Measurements from ENCODE around the gene NEURL1.
"Not testable (repeated sequence)": the region's sequence is repeated elsewhere in the genome, so short reads cannot be mapped to it uniquely, and the experiment has no call there.

The NEURL1 gene

GRCh38 chr10:103500481-103500880, 7.0 kb downstream of the NEURL1 start:
- DNase-seq (ENCODE audit: insufficient read length, low spot score) = no peak
- FAIRE-seq = no peak
- no peak for TF ChIP-seq POLR2A (IDR thresholded peaks at IDR 0.05; ENCODE audit: low read depth, low read length)
- TF ChIP-seq TAF1 (IDR thresholded peaks at IDR 0.05; ENCODE audit: low read depth, low read length) = no peak
- TF ChIP-seq SPI1 (IDR thresholded peaks at IDR 0.05; ENCODE audit: low read depth, low read length) = no peak
- TF ChIP-seq POLR2AphosphoS5 (IDR thresholded peaks at IDR 0.05; ENCODE audit: low read depth, low read length) = no peak
- no peak for TF ChIP-seq POU2F2 (IDR thresholded peaks at IDR 0.05; ENCODE audit: low read depth, low read length)
- no peak for TF ChIP-seq PAX5 (IDR thresholded peaks at IDR 0.05; ENCODE audit: insufficient read depth, low read length, severe bottlenecking)

GRCh38 chr10:103501186-103501585, 7.7 kb downstream of the NEURL1 start:
- no peak for DNase-seq (ENCODE audit: insufficient read length, low spot score)
- peak; percentile 40 for FAIRE-seq
- TF ChIP-seq POU2F2 (IDR thresholded peaks at IDR 0.05; ENCODE audit: low read depth, low read length) (no peak), PAX5 (IDR thresholded peaks at IDR 0.05; ENCODE audit: insufficient read depth, low read length, severe bottlenecking) (no peak), SPI1 (IDR thresholded peaks at IDR 0.05; ENCODE audit: low read depth, low read length) (no peak), POLR2A (IDR thresholded peaks at IDR 0.05; ENCODE audit: low read depth, low read length) (no peak), TAF1 (IDR thresholded peaks at IDR 0.05; ENCODE audit: low read depth, low read length) (no peak), POLR2AphosphoS5 (IDR thresholded peaks at IDR 0.05; ENCODE audit: low read depth, low read length) (no peak)

GRCh38 chr10:103502849-103503660, 9.6 kb downstream of the NEURL1 start:
- no peak for TF ChIP-seq POLR2A (IDR thresholded peaks at IDR 0.05; ENCODE audit: low read depth, low read length)
- no peak for TF ChIP-seq PAX5 (IDR thresholded peaks at IDR 0.05; ENCODE audit: insufficient read depth, low read length, severe bottlenecking)
- no peak for TF ChIP-seq POLR2AphosphoS5 (IDR thresholded peaks at IDR 0.05; ENCODE audit: low read depth, low read length)
- no peak for TF ChIP-seq TAF1 (IDR thresholded peaks at IDR 0.05; ENCODE audit: low read depth, low read length)
- TF ChIP-seq POU2F2 (IDR thresholded peaks at IDR 0.05; ENCODE audit: low read depth, low read length) = no peak
- no peak for TF ChIP-seq SPI1 (IDR thresholded peaks at IDR 0.05; ENCODE audit: low read depth, low read length)
- FAIRE-seq (no peak), DNase-seq (ENCODE audit: insufficient read length, low spot score) (no peak)

- DNase-seq (ENCODE audit: insufficient read length, low spot score); FAIRE-seq: not testable (repeated sequence)
These were observed 10.3 kb downstream of the NEURL1 start for GRCh38 chr10:103503777-103504176.

GRCh38 chr10:103504181-103504783, 10.8 kb downstream of the NEURL1 start:
- no peak for TF ChIP-seq POU2F2 (IDR thresholded peaks at IDR 0.05; ENCODE audit: low read depth, low read length)
- no peak for TF ChIP-seq TAF1 (IDR thresholded peaks at IDR 0.05; ENCODE audit: low read depth, low read length)
- TF ChIP-seq POLR2A (IDR thresholded peaks at IDR 0.05; ENCODE audit: low read depth, low read length) = no peak
- no peak for TF ChIP-seq POLR2AphosphoS5 (IDR thresholded peaks at IDR 0.05; ENCODE audit: low read depth, low read length)
- FAIRE-seq = no peak
- DNase-seq (ENCODE audit: insufficient read length, low spot score) = no peak

- FAIRE-seq = no peak
These were observed 12.6 kb downstream of the NEURL1 start for GRCh38 chr10:103506061-103506460.

GRCh38 chr10:103507235-103508191, 14.0 kb downstream of the NEURL1 start:
- FAIRE-seq = no peak
- TF ChIP-seq POLR2A (IDR thresholded peaks at IDR 0.05; ENCODE audit: low read depth, low read length) (no peak), PAX5 (IDR thresholded peaks at IDR 0.05; ENCODE audit: insufficient read depth, low read length, severe bottlenecking) (no peak), TAF1 (IDR thresholded peaks at IDR 0.05; ENCODE audit: low read depth, low read length) (no peak), POU2F2 (IDR thresholded peaks at IDR 0.05; ENCODE audit: low read depth, low read length) (no peak), SPI1 (IDR thresholded peaks at IDR 0.05; ENCODE audit: low read depth, low read length) (no peak), POLR2AphosphoS5 (IDR thresholded peaks at IDR 0.05; ENCODE audit: low read depth, low read length) (no peak)
- no peak for DNase-seq (ENCODE audit: insufficient read length, low spot score)

More at GRCh38 chr10:103506061-103506460, 12.6 kb downstream of the NEURL1 start:
- DNase-seq (ENCODE audit: insufficient read length, low spot score) = no peak
- TF ChIP-seq TAF1 (IDR thresholded peaks at IDR 0.05; ENCODE audit: low read depth, low read length) = no peak

GRCh38 chr10:103510046-103510685, 16.7 kb downstream of the NEURL1 start:
- FAIRE-seq (no peak), DNase-seq (ENCODE audit: insufficient read length, low spot score) (no peak)
- no peak for TF ChIP-seq POLR2AphosphoS5 (IDR thresholded peaks at IDR 0.05; ENCODE audit: low read depth, low read length)
- no peak for TF ChIP-seq POU2F2 (IDR thresholded peaks at IDR 0.05; ENCODE audit: low read depth, low read length)
- TF ChIP-seq POLR2A (IDR thresholded peaks at IDR 0.05; ENCODE audit: low read depth, low read length) = no peak
- TF ChIP-seq SPI1 (IDR thresholded peaks at IDR 0.05; ENCODE audit: low read depth, low read length) = no peak
- no peak for TF ChIP-seq TAF1 (IDR thresholded peaks at IDR 0.05; ENCODE audit: low read depth, low read length)
- TF ChIP-seq PAX5 (IDR thresholded peaks at IDR 0.05; ENCODE audit: insufficient read depth, low read length, severe bottlenecking) = no peak

Measured in GM12891 (cell line).